ENCODE results near the gene TRIM33. TPM values are rescaled to one million over a fixed set of nuclear protein-coding genes. Genes with fewer than 3 reads are reported as not detected.

Gene TRIM33
- total RNA-seq, 1 experiment from 2014 or later = 44.5 TPM

DNA sequence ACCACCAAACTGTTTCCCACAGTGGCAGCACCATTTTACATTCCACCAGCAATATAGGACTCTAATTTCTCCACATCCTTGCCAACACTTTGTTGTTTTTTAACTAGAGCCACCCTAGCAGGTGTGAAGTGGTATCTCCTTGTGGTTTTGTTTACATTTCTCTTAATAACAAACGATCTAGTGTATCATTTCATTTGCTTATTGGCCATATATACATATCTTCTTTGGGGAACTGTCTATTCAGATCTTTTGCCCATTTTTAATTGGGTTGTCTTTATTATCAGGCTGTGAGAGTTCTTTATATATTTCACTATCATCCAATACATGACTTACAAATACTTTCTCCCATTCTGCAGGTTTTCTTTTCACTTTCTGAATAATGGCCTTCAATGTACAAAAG, 18.0 kb downstream of the TRIM33 start:
- TF ChIP-seq ZNF423 (CRISPR knock-in tag; IDR thresholded peaks at IDR 0.05) (no peak), CTCF (IDR thresholded peaks at IDR 0.05) (no peak), TP53 (CRISPR knock-in tag; IDR thresholded peaks at IDR 0.05) (no peak)
- TF ChIP-seq, protein P1, sequence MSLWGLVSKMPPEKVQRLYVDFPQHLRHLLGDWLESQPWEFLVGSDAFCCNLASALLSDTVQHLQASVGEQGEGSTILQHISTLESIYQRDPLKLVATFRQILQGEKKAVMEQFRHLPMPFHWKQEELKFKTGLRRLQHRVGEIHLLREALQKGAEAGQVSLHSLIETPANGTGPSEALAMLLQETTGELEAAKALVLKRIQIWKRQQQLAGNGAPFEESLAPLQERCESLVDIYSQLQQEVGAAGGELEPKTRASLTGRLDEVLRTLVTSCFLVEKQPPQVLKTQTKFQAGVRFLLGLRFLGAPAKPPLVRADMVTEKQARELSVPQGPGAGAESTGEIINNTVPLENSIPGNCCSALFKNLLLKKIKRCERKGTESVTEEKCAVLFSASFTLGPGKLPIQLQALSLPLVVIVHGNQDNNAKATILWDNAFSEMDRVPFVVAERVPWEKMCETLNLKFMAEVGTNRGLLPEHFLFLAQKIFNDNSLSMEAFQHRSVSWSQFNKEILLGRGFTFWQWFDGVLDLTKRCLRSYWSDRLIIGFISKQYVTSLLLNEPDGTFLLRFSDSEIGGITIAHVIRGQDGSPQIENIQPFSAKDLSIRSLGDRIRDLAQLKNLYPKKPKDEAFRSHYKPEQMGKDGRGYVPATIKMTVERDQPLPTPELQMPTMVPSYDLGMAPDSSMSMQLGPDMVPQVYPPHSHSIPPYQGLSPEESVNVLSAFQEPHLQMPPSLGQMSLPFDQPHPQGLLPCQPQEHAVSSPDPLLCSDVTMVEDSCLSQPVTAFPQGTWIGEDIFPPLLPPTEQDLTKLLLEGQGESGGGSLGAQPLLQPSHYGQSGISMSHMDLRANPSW (CRISPR knock-in tag; conservative IDR thresholded peaks at IDR 0.05; ENCODE audit: low read depth) = no peak
- DNase-seq (ENCODE audit: low spot score) (no peak), ATAC-seq (no peak)
- ChIA-PET POLR2A (no interaction called here), CTCF (no interaction called here)
- no peaks in the 10 kb centered on the region for H3K27me3 Mint-ChIP-seq (ENCODE audit: low read depth)
- H3K27ac Mint-ChIP-seq = no peak overlapping the region
- peaks cover 7% of the 10 kb centered on the region for H3K36me3 Mint-ChIP-seq
- no peak overlapping the region for H3K4me3 Mint-ChIP-seq
- H3K9me3 Mint-ChIP-seq = peaks cover 8% of the 10 kb centered on the region
- H3K4me1 Mint-ChIP-seq = peaks cover 25% of the 10 kb centered on the region

- H3K9me3 Mint-ChIP-seq = peaks cover 8% of the 10 kb centered on the region
- H3K4me3 Mint-ChIP-seq = no peak overlapping the region
- peaks cover 7% of the 10 kb centered on the region for H3K36me3 Mint-ChIP-seq
- TF ChIP-seq ESRRA (CRISPR knock-in tag; IDR thresholded peaks at IDR 0.05; ENCODE audit: borderline replicate concordance) (no peak), ERG (CRISPR knock-in tag; IDR thresholded peaks at IDR 0.05) (no peak), SP1 (CRISPR knock-in tag; conservative IDR thresholded peaks at IDR 0.05) (no peak), ZNF121 (CRISPR knock-in tag; IDR thresholded peaks at IDR 0.05) (no peak), GTF2I (CRISPR knock-in tag; conservative IDR thresholded peaks at IDR 0.05) (no peak), CDX4 (CRISPR knock-in tag; IDR thresholded peaks at IDR 0.05; ENCODE audit: borderline replicate concordance) (no peak), GABPB1 (CRISPR knock-in tag; IDR thresholded peaks at IDR 0.05) (no peak)
- TF ChIP-seq, protein P2, sequence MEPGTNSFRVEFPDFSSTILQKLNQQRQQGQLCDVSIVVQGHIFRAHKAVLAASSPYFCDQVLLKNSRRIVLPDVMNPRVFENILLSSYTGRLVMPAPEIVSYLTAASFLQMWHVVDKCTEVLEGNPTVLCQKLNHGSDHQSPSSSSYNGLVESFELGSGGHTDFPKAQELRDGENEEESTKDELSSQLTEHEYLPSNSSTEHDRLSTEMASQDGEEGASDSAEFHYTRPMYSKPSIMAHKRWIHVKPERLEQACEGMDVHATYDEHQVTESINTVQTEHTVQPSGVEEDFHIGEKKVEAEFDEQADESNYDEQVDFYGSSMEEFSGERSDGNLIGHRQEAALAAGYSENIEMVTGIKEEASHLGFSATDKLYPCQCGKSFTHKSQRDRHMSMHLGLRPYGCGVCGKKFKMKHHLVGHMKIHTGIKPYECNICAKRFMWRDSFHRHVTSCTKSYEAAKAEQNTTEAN (CRISPR knock-in tag; IDR thresholded peaks at IDR 0.05) = no peak
- DNase-seq (ENCODE audit: low spot score) = no peak
- no peak overlapping the region for H3K27ac Mint-ChIP-seq
- no peaks in the 10 kb centered on the region for H3K27me3 Mint-ChIP-seq (ENCODE audit: low read depth)
- ChIA-PET CTCF (no interaction called here), POLR2A (no interaction called here)
- peaks cover 33% of the 10 kb centered on the region for H3K4me1 Mint-ChIP-seq
- no peak for ATAC-seq
Measured at GRCh38 chr1:114490274-114490693, 20.7 kb downstream of the TRIM33 start.

DNA sequence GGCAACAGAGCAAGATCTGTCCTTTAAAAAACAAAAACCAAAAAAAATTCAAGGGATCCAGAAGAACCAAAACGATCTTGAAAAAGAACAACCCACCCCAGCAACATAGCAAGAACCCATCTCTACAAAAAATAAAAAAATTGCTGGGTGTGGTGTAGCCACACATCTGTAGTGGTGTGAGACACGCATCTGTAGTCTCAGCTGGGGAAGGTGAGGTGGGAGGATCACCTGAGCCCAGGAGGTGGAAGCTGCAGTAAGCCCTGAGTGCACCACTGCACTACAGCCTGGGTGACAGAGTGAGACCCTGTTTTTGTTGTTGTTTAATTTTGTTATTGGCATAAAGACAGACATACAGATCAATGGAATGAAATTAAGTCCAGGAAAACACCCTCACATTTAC, 22.3 kb downstream of the TRIM33 start:
- Mint-ChIP-seq H3K27ac (no peak overlapping the region), H3K4me3 (no peak overlapping the region), H3K9me3 (peaks cover 8% of the 10 kb centered on the region), H3K36me3 (peaks cover 7% of the 10 kb centered on the region), H3K4me1 (peaks cover 34% of the 10 kb centered on the region), H3K27me3 (ENCODE audit: low read depth) (no peaks in the 10 kb centered on the region)
- ChIA-PET CTCF (no interaction called here), POLR2A (no interaction called here)
- TF ChIP-seq MAX (CRISPR knock-in tag; IDR thresholded peaks at IDR 0.05) (no peak), SMAD3 (CRISPR knock-in tag; IDR thresholded peaks at IDR 0.05; ENCODE audit: borderline replicate concordance) (no peak), ZNF121 (CRISPR knock-in tag; IDR thresholded peaks at IDR 0.05) (no peak), CREM (CRISPR knock-in tag; IDR thresholded peaks at IDR 0.05) (no peak), NFYB (CRISPR knock-in tag; conservative IDR thresholded peaks at IDR 0.05; ENCODE audit: low read depth) (no peak), FOXK1 (CRISPR knock-in tag; IDR thresholded peaks at IDR 0.05) (no peak)
- TF ChIP-seq, protein P3, sequence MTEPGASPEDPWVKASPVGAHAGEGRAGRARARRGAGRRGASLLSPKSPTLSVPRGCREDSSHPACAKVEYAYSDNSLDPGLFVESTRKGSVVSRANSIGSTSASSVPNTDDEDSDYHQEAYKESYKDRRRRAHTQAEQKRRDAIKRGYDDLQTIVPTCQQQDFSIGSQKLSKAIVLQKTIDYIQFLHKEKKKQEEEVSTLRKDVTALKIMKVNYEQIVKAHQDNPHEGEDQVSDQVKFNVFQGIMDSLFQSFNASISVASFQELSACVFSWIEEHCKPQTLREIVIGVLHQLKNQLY (CRISPR knock-in tag; IDR thresholded peaks at IDR 0.05) = no peak
- TF ChIP-seq, protein P4, sequence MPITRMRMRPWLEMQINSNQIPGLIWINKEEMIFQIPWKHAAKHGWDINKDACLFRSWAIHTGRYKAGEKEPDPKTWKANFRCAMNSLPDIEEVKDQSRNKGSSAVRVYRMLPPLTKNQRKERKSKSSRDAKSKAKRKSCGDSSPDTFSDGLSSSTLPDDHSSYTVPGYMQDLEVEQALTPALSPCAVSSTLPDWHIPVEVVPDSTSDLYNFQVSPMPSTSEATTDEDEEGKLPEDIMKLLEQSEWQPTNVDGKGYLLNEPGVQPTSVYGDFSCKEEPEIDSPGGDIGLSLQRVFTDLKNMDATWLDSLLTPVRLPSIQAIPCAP (CRISPR knock-in tag; IDR thresholded peaks at IDR 0.05) = no peak
- TF ChIP-seq, protein P5, sequence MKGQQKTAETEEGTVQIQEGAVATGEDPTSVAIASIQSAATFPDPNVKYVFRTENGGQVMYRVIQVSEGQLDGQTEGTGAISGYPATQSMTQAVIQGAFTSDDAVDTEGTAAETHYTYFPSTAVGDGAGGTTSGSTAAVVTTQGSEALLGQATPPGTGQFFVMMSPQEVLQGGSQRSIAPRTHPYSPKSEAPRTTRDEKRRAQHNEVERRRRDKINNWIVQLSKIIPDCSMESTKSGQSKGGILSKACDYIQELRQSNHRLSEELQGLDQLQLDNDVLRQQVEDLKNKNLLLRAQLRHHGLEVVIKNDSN (CRISPR knock-in tag; IDR thresholded peaks at IDR 0.05) = no peak
- ATAC-seq (no peak), DNase-seq (ENCODE audit: low spot score) (no peak)
